ENCODE results near the gene CAP2.

Gene CAP2

GRCh38 chr6:17483391-17484016 lies 90.1 kb downstream of the CAP2 start:
- no peaks in the 10 kb centered on the region for H3K4me1 ChIP-seq (ENCODE audit: insufficient read depth, low read length)
- H3K36me3 ChIP-seq (ENCODE audit: insufficient read depth, low read length), result no peaks in the 10 kb centered on the region
- no peak overlapping the region for H2AFZ ChIP-seq (ENCODE audit: low read depth, low read length)
- no peaks in the 10 kb centered on the region for H4K20me1 ChIP-seq (ENCODE audit: insufficient read depth, low read length)
- DNase-seq (no peak), ATAC-seq (ENCODE audit: insufficient read depth, low read depth) (no peak)
- no peaks in the 10 kb centered on the region for H3K9me3 ChIP-seq (ENCODE audit: insufficient read depth, low read length, severe bottlenecking)
- H3K4me2 ChIP-seq (ENCODE audit: insufficient read depth, low read length), result no peak overlapping the region
- no peaks in the 10 kb centered on the region for H3K79me2 ChIP-seq (ENCODE audit: insufficient read depth, low read length)
- H3K27ac ChIP-seq (ENCODE audit: low read length), result no peak overlapping the region
- no peak for TF ChIP-seq EZH2 (IDR thresholded peaks at IDR 0.05; ENCODE audit: borderline replicate concordance, low read depth, low read length, severe bottlenecking)
- TF ChIP-seq CTCF (IDR thresholded peaks at IDR 0.05; ENCODE audit: borderline replicate concordance, extremely low read depth, low read length, poor library complexity, severe bottlenecking), result no peak
- no peak overlapping the region for H3K9ac ChIP-seq (ENCODE audit: low read depth, low read length)
- no peak overlapping the region for H3K4me3 ChIP-seq (ENCODE audit: low read depth in 1 of 2, low read length in 2 of 2)
- no peaks in the 10 kb centered on the region for H3K27me3 ChIP-seq (ENCODE audit: insufficient read depth, low read length, poor library complexity)

GRCh38 chr6:17484201-17484849 lies 90.9 kb downstream of the CAP2 start:
- no peaks in the 10 kb centered on the region for H3K79me2 ChIP-seq (ENCODE audit: insufficient read depth, low read length)
- no peaks in the 10 kb centered on the region for H3K4me1 ChIP-seq (ENCODE audit: insufficient read depth, low read length)
- H3K27me3 ChIP-seq (ENCODE audit: insufficient read depth, low read length, poor library complexity), result no peaks in the 10 kb centered on the region
- ATAC-seq (ENCODE audit: insufficient read depth, low read depth) (no peak), DNase-seq (no peak)
- no peak overlapping the region for H2AFZ ChIP-seq (ENCODE audit: low read depth, low read length)
- no peaks in the 10 kb centered on the region for H3K36me3 ChIP-seq (ENCODE audit: insufficient read depth, low read length)
- TF ChIP-seq CTCF (IDR thresholded peaks at IDR 0.05; ENCODE audit: borderline replicate concordance, extremely low read depth, low read length, poor library complexity, severe bottlenecking), result no peak
- TF ChIP-seq EZH2 (IDR thresholded peaks at IDR 0.05; ENCODE audit: borderline replicate concordance, low read depth, low read length, severe bottlenecking), result no peak
- no peaks in the 10 kb centered on the region for H3K9me3 ChIP-seq (ENCODE audit: insufficient read depth, low read length, severe bottlenecking)
- no peak overlapping the region for H3K4me2 ChIP-seq (ENCODE audit: insufficient read depth, low read length)
- no peak overlapping the region for H3K27ac ChIP-seq (ENCODE audit: low read length)
- no peaks in the 10 kb centered on the region for H4K20me1 ChIP-seq (ENCODE audit: insufficient read depth, low read length)
- no peak overlapping the region for H3K4me3 ChIP-seq (ENCODE audit: low read depth in 1 of 2, low read length in 2 of 2)
- no peak overlapping the region for H3K9ac ChIP-seq (ENCODE audit: low read depth, low read length)

GRCh38 chr6:17485181-17485580 lies 91.8 kb downstream of the CAP2 start:
- Histone ChIP-seq H3K4me1 (ENCODE audit: insufficient read depth, low read length) (no peaks in the 10 kb centered on the region), H3K4me2 (ENCODE audit: insufficient read depth, low read length) (no peak overlapping the region), H3K79me2 (ENCODE audit: insufficient read depth, low read length) (no peaks in the 10 kb centered on the region), H3K27ac (ENCODE audit: low read length) (no peak overlapping the region), H3K27me3 (ENCODE audit: insufficient read depth, low read length, poor library complexity) (no peaks in the 10 kb centered on the region), H3K4me3 (ENCODE audit: low read depth in 1 of 2, low read length in 2 of 2) (no peak overlapping the region), H2AFZ (ENCODE audit: low read depth, low read length) (no peak overlapping the region), H3K9ac (ENCODE audit: low read depth, low read length) (no peak overlapping the region), H4K20me1 (ENCODE audit: insufficient read depth, low read length) (no peaks in the 10 kb centered on the region), H3K36me3 (ENCODE audit: insufficient read depth, low read length) (no peaks in the 10 kb centered on the region), H3K9me3 (ENCODE audit: insufficient read depth, low read length, severe bottlenecking) (no peaks in the 10 kb centered on the region)
- no peak for ATAC-seq (ENCODE audit: insufficient read depth, low read depth)
- no peak for DNase-seq
- TF ChIP-seq EZH2 (IDR thresholded peaks at IDR 0.05; ENCODE audit: borderline replicate concordance, low read depth, low read length, severe bottlenecking) (no peak), CTCF (IDR thresholded peaks at IDR 0.05; ENCODE audit: borderline replicate concordance, extremely low read depth, low read length, poor library complexity, severe bottlenecking) (no peak)
